Suppressor macrophage treated with lipopolysaccharide for 4 hours (primary cell): ENCODE results near the gene MFAP4.

Experiments used
- DNase-seq: peaks from one replicate; pipeline ENCODE4 v3.0.0-alpha.2; 2020

Gene MFAP4

GRCh38 chr17:19386974-19387920, at the start of gene MFAP4:
Gene MFAP4 (minus strand): TSS chr17:19387190. CDS start chr17:19387155, 35 bp downstream.
- DNase-seq: no peak

- DNase-seq: no peak
Observed at GRCh38 chr17:19433727-19434340, 46.8 kb upstream of the MFAP4 start.

GRCh38 chr17:19433255-19433654, 46.3 kb upstream of the MFAP4 start:
- no peak for DNase-seq

GRCh38 chr17:19431691-19432090, 44.7 kb upstream of the MFAP4 start:
- no peak for DNase-seq

GRCh38 chr17:19426631-19427030, 39.6 kb upstream of the MFAP4 start:
- no peak for DNase-seq

- peak; percentile 47 for DNase-seq
Observed at GRCh38 chr17:19424934-19425868, 38.2 kb upstream of the MFAP4 start.

GRCh38 chr17:19421926-19422325, 34.9 kb upstream of the MFAP4 start:
- no peak for DNase-seq

- no peak for DNase-seq
Observed at GRCh38 chr17:19421219-19421618, 34.2 kb upstream of the MFAP4 start.

GRCh38 chr17:19418251-19418992, 31.4 kb upstream of the MFAP4 start:
- DNase-seq: peak; percentile 59

- DNase-seq: no peak
Observed at GRCh38 chr17:19417611-19418010, 30.6 kb upstream of the MFAP4 start.

GRCh38 chr17:19415806-19416775, 29.1 kb upstream of the MFAP4 start:
- DNase-seq: no peak

GRCh38 chr17:19415311-19415710, 28.3 kb upstream of the MFAP4 start:
- no peak for DNase-seq

- DNase-seq: no peak
Observed at GRCh38 chr17:19414396-19415280, 27.6 kb upstream of the MFAP4 start.

GRCh38 chr17:19413761-19414160, 26.8 kb upstream of the MFAP4 start:
- DNase-seq: no peak

GRCh38 chr17:19412984-19413383, 26.0 kb upstream of the MFAP4 start:
- no peak for DNase-seq

- no peak for DNase-seq
Observed at GRCh38 chr17:19412510-19412909, 25.5 kb upstream of the MFAP4 start.

- no peak for DNase-seq
Observed at GRCh38 chr17:19411631-19412030, 24.6 kb upstream of the MFAP4 start.

- no peak for DNase-seq
Observed at GRCh38 chr17:19410875-19411620, 24.1 kb upstream of the MFAP4 start, which contains the start of gene RNF112. Gene RNF112 (plus strand): TSS chr17:19411232. CDS start chr17:19411409, 177 bp downstream.

- DNase-seq: no peak
Observed at GRCh38 chr17:19410091-19410490, 23.1 kb upstream of the MFAP4 start.
